GM19438 (cell line): ENCODE results near the gene SIM2.

Experiments used
- ATAC-seq: cut with Tn5 transposase; IDR thresholded peaks from one replicate; pipeline ENCODE4 v1.9.1; 2021; ENCODE audit warnings: low read depth; ENCODE audit not compliant: unreplicated experiment

SIM2 gene

GRCh38 chr21:36699546-36700294, 805 bp downstream of the SIM2 start:
- ATAC-seq, result no peak

- ATAC-seq, result no peak
Measured at GRCh38 chr21:36700295-36700970, 1.5 kb downstream of the SIM2 start.

GRCh38 chr21:36700971-36701755, 2.2 kb downstream of the SIM2 start:
- ATAC-seq, result no peak

DNA sequence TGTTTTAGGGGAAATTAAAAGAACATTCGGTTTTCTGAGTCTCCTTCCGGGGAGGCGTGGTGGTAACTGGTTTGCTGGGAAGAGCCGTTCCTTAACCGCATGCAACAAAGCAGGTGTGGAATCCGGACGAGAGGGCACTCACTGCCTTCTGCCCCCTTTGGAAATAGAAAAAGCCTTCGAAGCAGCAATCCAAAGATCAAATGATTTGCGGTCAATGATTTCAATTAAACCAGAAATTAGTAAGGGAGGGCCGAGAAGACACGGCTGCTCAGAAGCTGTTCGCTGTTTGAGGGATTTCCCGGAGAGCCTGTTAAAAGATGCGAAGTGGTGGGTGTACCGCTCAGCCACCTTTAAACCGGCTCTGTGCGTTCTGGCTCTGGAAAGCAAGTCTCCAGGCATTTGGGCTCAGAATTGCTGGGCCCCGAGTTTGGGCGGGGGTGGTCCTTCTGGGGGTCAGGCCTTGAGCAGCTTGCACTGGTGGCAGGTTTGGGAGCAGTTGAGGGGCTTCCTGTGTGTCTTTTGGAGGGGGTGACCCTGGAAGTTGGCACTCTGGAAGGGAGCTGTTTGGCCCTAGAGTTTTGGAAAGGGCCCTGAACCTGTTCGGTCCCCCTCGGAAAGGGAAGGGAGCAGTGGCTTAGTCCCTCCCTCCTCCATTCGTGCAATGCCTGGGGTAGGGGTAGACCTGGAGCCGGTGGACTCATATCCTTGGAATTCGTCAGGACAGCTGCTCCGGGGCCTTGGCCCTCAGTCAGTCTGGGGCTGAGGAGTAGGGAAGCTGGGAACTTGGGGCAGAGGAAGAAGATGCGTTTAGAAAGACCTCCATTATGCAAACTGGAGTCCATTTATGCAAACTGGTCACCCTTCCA, 3.1 kb downstream of the SIM2 start:
- ATAC-seq, result no peak

DNA sequence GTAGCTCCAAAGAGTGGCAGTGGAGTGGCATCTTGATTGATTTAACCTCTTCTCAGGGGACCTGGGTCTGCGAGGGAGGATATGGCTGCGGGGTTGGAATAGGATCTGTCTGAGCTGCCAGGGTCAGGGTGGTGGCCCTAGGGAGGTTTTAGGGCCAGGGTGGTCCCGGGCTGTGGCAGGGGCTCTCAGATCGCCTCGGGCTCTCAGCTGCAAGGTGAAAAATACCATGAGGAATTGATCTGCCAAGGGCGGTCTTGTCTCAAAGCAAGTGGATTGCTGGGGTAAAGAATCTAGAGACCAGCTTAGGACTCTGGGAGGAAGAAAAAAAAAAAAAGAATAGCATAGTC, 3.7 kb downstream of the SIM2 start:
- ATAC-seq, result no peak

DNA sequence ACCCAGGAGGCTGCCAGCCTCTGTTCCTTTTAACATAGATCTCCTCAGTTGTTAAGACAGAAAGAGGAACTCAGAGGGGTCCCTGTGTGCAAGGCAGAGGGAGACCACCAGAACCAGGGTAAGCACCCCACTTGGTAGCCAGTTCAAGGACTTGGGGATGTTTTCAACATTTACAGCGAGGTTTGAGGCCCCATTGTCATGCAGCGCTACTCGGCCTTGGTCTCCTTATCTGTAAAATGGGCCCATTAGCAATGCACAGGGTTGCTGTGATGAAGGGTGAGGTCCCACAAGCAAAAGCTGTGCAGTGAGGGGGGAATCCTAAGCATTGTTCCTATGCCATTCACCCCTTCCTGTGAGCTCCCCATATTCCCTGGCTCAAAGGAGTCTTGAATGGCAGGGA, 4.2 kb downstream of the SIM2 start:
- no peak for ATAC-seq

- no peak for ATAC-seq
Measured at GRCh38 chr21:36703626-36704280, 4.8 kb downstream of the SIM2 start.

DNA sequence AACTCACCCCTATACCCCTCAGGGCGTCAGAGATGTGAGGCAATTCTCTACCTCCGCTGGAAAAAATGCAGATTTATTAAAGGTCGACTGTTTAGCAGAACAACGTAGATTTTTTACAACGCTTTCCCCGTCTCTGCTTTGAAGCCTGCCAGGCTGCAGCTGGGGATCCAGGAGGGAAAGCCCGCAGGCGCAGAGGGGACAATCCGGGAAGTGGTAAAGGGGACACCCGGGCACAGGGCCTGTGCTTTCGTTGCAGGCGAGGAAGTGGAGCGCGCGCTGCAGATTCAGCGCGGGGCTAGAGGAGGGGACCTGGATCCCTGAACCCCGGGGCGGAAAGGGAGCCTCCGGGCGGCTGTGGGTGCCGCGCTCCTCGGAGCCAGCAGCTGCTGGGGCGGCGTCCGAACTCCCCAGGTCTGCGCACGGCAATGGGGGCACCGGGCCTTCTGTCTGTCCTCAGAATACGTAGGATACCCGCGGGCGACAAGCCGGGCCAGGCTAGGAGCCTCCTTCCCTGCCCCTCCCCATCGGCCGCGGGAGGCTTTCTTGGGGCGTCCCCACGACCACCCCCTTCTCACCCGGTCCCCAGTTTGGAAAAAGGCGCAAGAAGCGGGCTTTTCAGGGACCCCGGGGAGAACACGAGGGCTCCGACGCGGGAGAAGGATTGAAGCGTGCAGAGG, 5.5 kb downstream of the SIM2 start:
- ATAC-seq, result no peak

DNA sequence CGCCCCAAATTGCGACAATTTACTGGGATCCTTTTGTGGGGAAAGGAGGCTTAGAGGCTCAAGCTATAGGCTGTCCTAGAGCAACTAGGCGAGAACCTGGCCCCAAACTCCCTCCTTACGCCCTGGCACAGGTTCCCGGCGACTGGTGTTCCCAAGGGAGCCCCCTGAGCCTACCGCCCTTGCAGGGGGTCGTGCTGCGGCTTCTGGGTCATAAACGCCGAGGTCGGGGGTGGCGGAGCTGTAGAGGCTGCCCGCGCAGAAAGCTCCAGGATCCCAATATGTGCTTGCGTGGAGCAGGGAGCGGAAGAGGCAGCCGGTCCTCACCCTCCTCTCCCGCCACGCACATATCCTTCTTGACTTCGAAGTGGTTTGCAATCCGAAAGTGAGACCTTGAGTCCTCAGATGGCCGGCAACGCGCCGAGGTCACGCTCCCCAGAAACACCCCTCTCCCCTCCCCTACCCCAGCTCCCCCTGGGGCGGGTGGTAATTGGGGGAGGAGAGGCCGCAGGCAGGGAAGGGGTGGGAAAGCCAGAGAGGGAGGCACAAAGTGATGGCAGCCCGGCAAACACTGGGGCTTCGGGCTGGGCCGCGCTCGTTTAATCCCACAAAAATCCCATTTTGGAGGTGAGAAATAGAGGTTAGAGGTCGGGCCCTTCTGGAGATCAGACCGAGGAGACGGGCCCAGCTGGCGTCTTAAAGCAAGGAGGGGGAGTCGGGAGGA, 6.2 kb downstream of the SIM2 start:
- no peak for ATAC-seq

- ATAC-seq, result no peak
Measured at GRCh38 chr21:36705679-36706481, 7.0 kb downstream of the SIM2 start.

DNA sequence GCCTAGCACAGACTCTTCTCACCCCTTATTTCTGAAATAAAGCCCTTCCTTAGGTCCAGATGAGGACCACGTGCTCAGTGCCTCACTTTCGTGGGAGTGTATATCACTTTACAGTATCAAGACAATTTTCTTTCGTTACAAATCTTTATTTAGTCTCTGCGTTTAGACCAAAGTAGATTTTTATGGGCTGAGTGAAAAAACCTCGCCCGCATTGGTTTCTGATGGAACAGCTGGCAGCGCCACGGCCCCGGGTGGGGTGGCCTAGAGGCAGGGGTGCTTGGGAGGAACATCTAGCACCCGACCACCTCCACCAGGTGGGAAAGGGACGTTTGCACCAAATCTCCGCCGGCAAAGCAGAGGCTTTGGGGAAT, 7.6 kb downstream of the SIM2 start:
- ATAC-seq, result no peak

- no peak for ATAC-seq
Measured at GRCh38 chr21:36706951-36707762, 8.2 kb downstream of the SIM2 start.

- no peak for ATAC-seq
Measured at GRCh38 chr21:36707763-36708285, 8.9 kb downstream of the SIM2 start.

DNA sequence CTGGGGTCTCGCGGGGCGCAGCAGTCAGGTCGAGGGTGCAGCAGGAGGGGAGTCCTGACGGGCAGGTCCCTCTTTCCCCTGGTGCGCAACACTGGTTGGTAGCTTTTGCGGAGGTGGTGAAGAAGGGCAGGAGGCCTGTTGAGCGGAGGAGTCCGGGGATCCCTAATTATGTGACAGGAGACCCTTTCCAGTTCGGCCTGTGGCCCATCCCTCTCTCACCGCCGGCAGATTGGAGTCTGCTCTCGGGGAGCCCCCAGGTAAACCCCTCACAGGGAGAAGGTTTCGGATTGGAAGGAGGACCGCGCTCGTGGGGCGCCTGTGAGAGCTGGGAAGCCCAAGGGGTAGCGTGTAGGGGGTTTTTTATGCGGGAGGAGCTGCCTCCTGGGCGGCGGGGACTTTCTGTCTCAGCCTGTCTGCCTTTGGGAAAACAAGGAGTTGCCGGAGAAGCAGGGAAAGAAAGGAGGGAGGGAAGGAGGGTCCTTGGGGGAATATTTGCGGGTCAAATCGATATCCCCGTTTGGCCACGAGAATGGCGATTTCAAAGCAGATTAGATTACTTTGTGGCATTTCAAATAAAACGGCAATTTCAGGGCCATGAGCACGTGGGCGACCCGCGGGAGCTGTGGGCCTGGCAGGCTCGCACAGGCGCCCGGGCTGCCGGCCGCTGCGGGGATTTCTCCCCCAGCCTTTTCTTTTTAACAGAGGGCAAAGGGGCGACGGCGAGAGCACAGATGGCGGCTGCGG, 9.5 kb downstream of the SIM2 start:
- ATAC-seq, result no peak

DNA sequence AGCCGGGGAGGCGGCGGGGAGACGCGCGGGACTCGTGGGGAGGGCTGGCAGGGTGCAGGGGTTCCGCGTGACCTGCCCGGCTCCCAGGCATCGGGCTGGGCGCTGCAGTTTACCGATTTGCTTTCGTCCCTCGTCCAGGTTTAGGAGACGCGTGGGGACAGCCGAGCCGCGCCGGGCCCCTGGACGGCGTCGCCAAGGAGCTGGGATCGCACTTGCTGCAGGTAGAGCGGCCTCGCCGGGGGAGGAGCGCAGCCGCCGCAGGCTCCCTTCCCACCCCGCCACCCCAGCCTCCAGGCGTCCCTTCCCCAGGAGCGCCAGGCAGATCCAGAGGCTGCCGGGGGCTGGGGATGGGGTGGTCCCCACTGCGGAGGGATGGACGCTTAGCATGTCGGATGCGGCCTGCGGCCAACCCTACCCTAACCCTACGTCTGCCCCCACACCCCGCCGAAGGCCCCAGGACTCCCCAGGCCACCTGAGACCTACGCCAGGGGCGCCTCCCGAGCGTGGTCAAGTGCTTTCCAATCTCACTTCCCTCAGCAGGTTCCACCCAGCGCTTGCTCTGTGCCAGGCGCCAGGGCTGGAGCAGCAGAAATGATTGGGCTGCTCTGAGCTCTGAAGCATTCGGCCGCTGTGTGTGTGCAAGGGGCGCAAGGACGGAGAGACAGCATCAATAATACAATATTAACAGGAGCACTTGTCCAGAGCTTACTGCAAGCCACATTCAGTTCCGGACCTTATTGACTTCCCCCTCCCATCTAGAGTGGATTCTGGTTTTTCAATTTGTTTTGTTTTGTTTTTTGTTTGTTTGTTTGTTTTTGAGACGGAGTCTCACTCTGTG, 10.3 kb downstream of the SIM2 start:
- ATAC-seq, result no peak
